Activated CD4-positive, alpha-beta T cell treated with anti-CD3 and anti-CD28 coated beads, Interleukin-2, amount 50 U/mL, for 24 hours (primary cell): ENCODE measurements around the gene TNXB.

Experiments
- DNase-seq, 2 donors: peaks; one replicate each; pipeline ENCODE4 v3.0.0-alpha.2; 2020; ENCODE audit warnings: low read depth in 1 of 2, low spot score in 1 of 2

The TNXB gene

DNA sequence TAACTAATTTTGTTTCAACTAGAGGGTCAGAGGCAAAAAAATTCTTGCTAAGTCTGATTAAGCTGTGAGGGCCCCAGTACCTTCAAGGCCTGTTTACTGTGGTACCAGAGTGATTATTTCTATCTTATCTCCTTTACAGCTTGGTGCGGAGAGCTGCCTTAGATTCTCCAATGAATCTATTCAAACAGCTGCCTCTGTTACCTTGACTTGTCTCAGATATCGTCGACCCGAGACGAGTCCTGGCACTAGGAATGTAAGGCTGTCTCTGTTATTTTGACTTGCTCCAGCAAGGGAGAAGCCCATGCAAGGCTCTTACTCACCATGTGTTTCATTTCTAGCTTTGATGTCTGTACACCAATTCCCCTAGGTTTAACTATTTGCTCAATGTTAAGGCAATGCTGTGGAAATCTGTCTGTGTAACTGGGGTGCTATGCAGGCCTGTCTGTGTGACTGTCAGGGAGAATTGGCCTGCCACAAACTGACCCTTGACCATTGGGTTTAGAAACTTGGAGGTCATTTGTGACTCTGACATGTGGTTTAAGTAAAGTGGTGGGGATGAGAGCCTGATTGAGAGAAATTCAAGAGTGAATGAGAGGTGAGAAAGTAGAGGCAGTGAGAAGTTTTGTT is 31.4 kb upstream of the TNXB start:
- DNase-seq: no peak

- DNase-seq: no peak
These were observed 30.5 kb upstream of the TNXB start for GRCh38 chr6:32139590-32139989.

- DNase-seq: no peak
These were observed 28.3 kb upstream of the TNXB start for GRCh38 chr6:32137454-32137853.

DNA sequence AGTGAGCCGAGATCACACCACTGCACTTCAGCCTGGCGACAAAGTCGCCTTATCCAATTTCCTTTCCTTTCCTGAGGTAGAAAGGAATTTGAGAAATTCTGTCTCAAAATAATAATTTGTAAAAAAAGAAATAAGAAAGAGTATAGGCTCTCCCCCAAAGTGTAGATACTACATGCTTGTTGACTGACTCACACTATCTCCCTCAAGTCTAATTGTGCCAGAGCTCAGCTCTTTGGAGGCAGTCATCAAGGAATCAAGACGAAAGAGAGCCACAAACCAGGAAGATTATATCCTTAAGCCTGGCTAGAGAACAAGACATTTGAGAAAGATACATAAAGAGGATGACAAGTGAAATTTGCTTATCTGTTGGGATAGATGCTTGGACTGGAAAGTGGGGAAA is 24.6 kb upstream of the TNXB start:
- no peak for DNase-seq

DNA sequence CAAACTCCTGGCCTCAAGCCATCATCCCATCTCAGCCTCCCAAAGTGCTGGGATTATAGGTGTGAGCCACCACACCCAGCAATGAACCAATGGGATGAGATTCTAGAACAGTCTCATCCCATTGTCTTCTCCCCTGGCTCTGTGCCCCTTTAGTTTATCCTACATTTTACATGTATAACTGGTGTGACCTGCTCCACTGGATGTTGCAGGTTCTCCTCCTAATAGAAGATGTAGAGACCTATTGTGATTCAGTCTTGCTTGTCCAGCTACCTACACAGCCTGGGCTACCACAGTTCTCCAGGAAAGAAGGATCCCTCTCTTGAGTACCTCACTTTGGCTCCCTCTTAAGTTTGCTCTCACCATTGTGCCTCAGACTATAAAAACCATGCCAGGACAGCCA is 23.0 kb upstream of the TNXB start:
- no peak for DNase-seq

DNA sequence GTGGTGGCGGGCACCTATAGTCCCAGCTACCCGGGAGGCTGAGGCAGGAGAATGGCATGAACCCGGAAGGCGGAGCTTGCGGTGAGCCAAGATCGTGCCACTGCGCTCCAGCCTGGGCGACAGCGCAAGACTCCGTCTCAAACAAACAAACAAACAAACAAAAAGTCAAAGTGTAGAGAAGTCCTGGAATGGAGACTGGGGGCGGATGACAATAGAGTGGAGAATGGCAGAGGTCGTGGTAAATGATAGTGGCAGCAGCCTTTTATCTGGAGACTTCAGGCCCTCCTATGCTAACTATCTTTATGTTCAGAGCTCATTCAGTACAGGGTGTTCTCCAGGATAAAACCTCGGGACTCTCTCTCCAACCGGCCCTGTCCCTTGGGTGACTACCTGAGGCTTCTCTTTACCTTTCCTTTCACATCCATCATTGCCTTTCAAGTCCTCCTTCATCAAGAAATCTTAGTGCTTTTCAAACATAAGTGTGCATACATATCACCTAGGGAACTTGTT is 22.4 kb upstream of the TNXB start:
- no peak for DNase-seq

- DNase-seq: no peak
These were observed 20.4 kb upstream of the TNXB start for GRCh38 chr6:32129297-32130088.

DNA sequence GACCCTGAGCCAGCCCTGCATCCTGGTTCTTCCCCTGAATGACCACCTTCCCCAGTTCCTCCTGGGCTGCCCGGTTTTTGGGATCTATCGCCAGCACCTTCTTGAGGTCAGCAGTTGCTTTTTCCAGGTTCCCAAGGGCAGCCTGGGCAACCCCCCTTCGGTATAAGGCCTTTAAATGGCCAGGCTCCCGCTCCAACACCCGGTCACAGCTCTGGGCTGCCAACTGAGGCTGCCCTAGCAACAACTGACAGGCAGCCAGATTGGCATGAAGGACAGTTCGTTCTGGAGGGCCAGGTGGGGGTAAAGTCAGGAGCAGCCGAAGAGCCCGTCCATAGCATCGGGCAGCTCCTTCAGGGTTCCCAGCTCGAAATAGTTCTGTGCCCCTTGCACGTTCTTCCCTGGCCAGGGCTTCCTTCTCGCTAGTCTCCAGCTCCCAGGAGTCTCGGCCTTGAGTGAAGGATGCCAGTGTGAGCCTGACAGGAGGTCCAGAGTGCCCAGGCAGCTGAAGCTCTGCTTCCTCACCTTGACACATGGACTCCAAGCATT is 19.7 kb upstream of the TNXB start:
- no peak for DNase-seq

- DNase-seq: peak; percentile 82 to 99
These were observed 18.8 kb upstream of the TNXB start, which contains the start of gene ATF6B for GRCh38 chr6:32127717-32128592. Gene ATF6B, minus strand, starts transcription at chr6:32128246. Its CDS starts 39 bp downstream, at chr6:32128207.

DNA sequence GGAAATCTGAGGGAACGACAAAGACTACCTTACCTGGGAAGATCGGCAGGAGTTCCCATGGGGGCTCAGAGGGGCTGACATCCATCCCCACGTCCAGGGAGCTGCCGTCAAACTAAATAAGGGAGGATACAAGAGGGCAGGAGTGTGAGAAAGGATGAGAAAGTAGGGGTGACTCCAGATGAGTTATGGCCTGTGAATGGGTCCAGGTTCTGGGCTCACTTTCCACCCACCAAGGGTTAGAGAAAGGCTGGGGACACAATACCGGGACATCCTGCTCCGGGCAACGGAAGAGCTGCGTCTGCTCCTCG is 18.2 kb upstream of the TNXB start:
- no peak for DNase-seq

DNA sequence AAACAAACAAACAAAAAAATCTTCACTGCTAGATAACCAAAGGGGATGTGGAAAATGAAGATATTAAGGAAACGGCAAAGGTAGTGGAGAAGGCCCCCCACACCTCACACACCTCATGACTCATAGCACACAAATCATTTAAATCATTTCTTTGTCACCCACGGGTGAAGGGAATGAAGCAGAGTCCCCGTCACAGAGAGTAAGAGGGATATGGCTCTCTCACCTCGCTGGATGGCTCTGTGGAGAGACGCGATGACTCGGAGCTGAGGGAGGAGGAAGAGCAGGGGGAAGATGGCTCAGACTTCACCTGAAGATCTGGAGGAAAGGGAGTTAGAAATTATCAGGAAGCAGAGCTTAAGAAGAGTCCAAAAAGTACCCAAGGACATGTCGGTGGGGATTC is 17.7 kb upstream of the TNXB start:
- DNase-seq: no peak

- no peak for DNase-seq
These were observed 14.5 kb upstream of the TNXB start for GRCh38 chr6:32123681-32124080.

- DNase-seq: no peak
These were observed 11.5 kb upstream of the TNXB start for GRCh38 chr6:32120573-32121059.

GRCh38 chr6:32118782-32119628 is 9.9 kb upstream of the TNXB start:
- peak; percentile 37 to 51 for DNase-seq

DNA sequence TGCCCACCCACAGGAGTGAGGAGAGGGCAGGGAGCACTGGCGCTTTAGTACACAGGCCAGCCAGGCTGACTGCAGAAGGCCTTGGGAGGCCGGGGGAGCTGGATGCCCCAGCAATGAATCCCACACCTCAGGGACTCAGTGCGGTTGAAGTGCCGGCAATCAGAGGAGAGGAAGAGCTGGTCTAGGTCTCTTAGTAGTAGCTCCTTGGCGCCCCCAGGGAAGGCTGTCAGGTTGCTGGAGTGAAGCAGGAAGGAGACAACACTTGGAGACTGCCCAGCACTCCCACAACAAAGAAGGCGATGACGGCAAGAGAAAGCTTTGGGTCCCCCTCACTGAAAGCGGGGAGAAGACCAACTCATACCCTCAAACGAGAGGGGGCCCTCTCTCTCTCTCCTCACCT is 8.3 kb upstream of the TNXB start:
- no peak for DNase-seq

DNA sequence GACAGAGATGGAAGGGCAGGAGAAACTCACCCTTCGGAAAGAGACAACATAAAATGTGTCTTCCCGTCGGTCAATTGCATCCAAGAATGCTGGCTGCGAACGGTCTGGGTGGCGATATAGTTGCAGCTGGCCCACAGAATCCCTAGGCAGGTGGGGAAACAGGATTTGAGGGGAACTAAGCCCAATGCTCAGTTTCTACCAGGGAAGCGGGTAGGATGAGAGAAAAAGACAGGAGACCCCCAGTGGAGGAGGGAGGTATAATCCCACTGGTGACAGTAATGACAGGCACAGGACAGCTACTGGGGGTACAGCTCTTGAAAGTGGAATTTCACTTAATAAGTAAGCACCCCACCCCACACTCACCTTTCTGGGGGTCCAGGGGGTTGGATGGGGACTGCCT is 7.5 kb upstream of the TNXB start:
- no peak for DNase-seq

GRCh38 chr6:32115623-32116022 is 6.5 kb upstream of the TNXB start:
- no peak for DNase-seq

DNA sequence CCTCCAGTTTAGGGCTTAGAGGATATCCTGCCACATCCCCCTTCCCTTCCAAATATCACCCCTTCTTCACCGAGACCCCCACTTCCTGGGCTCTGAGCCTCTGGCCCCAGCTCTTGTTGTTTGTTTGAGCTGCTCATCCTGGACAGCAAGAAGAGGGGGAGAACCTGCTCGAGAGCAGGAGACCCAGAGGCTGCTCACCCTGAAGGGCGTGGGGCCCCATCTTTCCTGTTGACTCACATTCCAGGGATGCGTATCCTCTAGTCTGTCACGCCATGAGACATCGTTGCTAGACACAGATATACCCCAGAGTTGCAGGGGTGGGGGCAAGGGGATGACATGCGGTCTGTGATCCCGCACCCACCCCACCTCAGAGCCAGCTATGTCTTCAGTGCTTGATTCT is 5.7 kb upstream of the TNXB start:
- no peak for DNase-seq

GRCh38 chr6:32113386-32114352 is 4.5 kb upstream of the TNXB start:
- DNase-seq: no peak
